Immature natural killer cell (primary cell): ENCODE data around the gene KCTD17. TPM values are rescaled to one million over a fixed set of nuclear protein-coding genes. Genes with fewer than 3 reads are reported as not detected.
A peak's percentile ranks its signal among the peaks of the same experiment; 100 is the strongest.

Experiments used
- DNase-seq, 3 donors: peaks; one replicate each; pipeline ENCODE4 v3.0.0; 2022; ENCODE audit warnings: mixed read lengths in 1 of 3
- H3K27ac Mint-ChIP-seq, 6 donors: one replicate each; pipeline ENCODE4 v1.8.0; 2020; ENCODE audit warnings: mixed read lengths in 6 of 6, mild to moderate bottlenecking in 5 of 6, inconsistent platforms in 4 of 6, moderate library complexity in 3 of 6
- H3K27me3 Mint-ChIP-seq, 3 donors: one replicate each; pipeline ENCODE4 v1.8.0; 2020 to 2021; ENCODE audit warnings: low read depth in 3 of 3, mild to moderate bottlenecking in 3 of 3, mixed read lengths in 3 of 3, moderate library complexity in 3 of 3, inconsistent platforms in 1 of 3
- H3K36me3 Mint-ChIP-seq, 3 donors: one replicate each; pipeline ENCODE4 v1.8.0; 2020; ENCODE audit warnings: mixed read lengths in 3 of 3, inconsistent platforms in 2 of 3, mild to moderate bottlenecking in 2 of 3
- H3K4me1 Mint-ChIP-seq, 2 donors: one replicate each; pipeline ENCODE4 v1.8.0; 2020; ENCODE audit warnings: inconsistent platforms in 2 of 2, mild to moderate bottlenecking in 2 of 2, mixed read lengths in 2 of 2, moderate library complexity in 1 of 2
- H3K4me3 Mint-ChIP-seq, 5 donors: one replicate each; pipeline ENCODE4 v1.8.0; 2020; ENCODE audit warnings: mild to moderate bottlenecking in 5 of 5, mixed read lengths in 5 of 5, inconsistent platforms in 3 of 5, moderate library complexity in 3 of 5
- H3K9me3 Mint-ChIP-seq, 6 donors: one replicate each; pipeline ENCODE4 v1.8.0; 2020; ENCODE audit warnings: mild to moderate bottlenecking in 6 of 6, mixed read lengths in 6 of 6, inconsistent platforms in 4 of 6, moderate library complexity in 3 of 6
- polyA plus RNA-seq, 3 donors: library from polyadenylated mRNA; unstranded; fragments of 300-500 nt; fragmentation: Illumina TruSeq; gene quantifications; one replicate each; pipeline ENCODE4 v1.2.3, GENCODE V29; 2021

KCTD17 gene, protein sequence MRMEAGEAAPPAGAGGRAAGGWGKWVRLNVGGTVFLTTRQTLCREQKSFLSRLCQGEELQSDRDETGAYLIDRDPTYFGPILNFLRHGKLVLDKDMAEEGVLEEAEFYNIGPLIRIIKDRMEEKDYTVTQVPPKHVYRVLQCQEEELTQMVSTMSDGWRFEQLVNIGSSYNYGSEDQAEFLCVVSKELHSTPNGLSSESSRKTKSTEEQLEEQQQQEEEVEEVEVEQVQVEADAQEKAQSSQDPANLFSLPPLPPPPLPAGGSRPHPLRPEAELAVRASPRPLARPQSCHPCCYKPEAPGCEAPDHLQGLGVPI
- polyA plus RNA-seq = 10 to 100 TPM; 10.7 to 16.1 (median 14.3) TPM

DNA sequence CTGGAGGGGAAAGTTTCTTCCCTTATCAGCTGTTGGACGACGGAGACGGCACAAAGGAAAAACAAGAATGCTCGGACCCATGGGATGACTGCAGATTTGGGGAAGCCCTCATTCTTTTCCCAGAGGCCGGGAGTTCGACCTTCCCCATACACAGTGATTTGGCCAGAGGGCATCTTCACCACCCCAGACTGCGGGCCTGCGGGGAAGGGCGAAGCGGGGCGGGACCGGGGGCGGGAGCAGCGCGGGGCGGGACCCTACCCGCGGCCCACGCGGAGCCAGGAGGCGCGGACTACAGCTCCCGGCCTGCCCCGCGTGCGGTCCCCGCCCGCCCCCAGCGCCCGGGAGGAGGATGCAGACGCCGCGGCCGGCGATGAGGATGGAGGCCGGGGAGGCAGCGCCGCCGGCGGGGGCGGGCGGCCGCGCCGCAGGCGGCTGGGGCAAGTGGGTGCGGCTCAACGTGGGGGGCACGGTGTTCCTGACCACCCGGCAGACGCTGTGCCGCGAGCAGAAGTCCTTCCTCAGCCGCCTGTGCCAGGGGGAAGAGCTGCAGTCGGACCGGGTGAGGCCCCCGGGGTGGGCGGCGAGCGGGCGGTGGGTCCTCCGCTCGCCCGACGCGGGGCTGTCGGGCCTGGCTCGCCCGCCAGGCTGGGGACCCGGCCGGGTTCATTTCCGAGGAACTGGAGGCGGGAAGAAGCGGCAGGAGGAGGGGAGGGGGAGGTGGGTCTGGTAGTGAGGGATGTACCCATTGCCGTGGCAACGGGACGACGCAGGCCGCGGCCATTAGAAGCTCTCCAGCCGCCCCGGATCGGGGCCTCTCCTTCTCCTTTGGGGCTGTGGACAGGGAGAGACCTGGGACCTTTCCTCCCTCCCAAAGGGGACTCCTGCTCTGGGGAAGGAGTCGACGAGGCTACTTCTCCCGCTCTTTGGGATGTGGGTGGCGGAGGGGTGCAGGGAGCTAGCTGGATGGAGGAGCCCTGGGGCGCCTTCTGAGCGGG lies at the start of gene KCTD17:
Gene KCTD17 (plus strand): TSS at position 352 of the 995 bp plus-strand sequence. CDS start 19 bp downstream, at position 371.
- Mint-ChIP-seq H3K27ac (peak within 1 kb of the TSS; percentile 52 to 85 (median 76)), H3K9me3 (no peaks in the 10 kb centered on the region), H3K27me3 (peaks cover 0 to 7% (median 4%) of the 10 kb centered on the region in 3 donors), H3K36me3 (peaks cover 0 to 11% (median 0%) of the 10 kb centered on the region in 3 donors), H3K4me1 (peaks cover 16 to 17% of the 10 kb centered on the region in 2 donors), H3K4me3 (peak within 1 kb of the TSS; percentile 79 to 90 (median 87))
- DNase-seq = peak; percentile 64 to 70 (median 68)

DNA sequence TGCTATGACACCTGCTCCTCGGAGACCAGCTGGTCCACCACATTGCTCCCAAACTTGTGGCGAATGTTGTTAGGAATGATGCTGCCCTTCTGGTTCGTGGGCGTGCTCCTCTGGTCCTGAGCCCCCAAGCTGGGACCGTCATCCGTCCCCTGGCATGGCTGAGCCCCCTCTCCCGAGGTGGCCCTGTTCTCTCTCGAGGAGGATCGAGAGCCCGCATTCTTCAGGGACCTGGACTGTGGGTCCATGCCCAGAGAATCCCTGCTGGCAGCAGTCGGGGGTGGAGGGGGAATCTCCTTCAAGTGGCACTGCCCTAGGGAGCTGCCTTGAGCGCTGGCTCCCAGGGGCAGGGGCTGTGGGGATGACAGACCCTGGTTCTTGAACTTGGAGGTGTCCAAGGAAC lies 49.7 kb upstream of the KCTD17 start:
- no peak for DNase-seq
- H3K4me3 Mint-ChIP-seq = no peak overlapping the region

DNA sequence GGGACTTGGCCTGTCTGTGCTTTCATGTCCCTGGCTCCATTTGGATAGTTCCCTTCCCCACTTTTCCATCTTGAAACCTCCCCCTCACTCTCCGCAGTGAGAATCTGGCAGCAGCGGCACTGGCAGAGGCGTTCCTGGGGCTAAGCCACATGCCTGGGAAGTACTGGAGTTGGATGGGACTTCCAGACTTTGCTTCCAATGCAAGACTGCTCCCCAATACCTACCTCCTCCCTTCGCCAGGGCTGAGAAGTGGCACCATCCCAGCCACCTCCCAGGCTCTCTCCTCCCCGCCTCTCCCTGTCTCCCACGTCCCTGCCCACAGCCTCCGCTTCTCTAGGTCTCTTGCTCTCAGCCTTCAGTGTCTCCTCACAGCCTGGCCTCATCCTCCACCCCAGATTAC lies 48.9 kb upstream of the KCTD17 start:
- Mint-ChIP-seq H3K36me3 (peaks cover 0 to 5% (median 0%) of the 10 kb centered on the region in 3 donors), H3K4me1 (no peaks in the 10 kb centered on the region), H3K4me3 (no peak overlapping the region), H3K27ac (no peak overlapping the region), H3K9me3 (no peaks in the 10 kb centered on the region), H3K27me3 (peaks cover 1 to 6% (median 3%) of the 10 kb centered on the region in 3 donors)
- no peak for DNase-seq

More for the DNA sequence above, 49.7 kb upstream of the KCTD17 start:
- peaks cover 0 to 5% (median 0%) of the 10 kb centered on the region in 3 donors for H3K36me3 Mint-ChIP-seq
- H3K27ac Mint-ChIP-seq = no peak overlapping the region
- no peaks in the 10 kb centered on the region for H3K4me1 Mint-ChIP-seq
- H3K27me3 Mint-ChIP-seq = peaks cover 1 to 6% (median 3%) of the 10 kb centered on the region in 3 donors
- H3K9me3 Mint-ChIP-seq = no peaks in the 10 kb centered on the region

DNA sequence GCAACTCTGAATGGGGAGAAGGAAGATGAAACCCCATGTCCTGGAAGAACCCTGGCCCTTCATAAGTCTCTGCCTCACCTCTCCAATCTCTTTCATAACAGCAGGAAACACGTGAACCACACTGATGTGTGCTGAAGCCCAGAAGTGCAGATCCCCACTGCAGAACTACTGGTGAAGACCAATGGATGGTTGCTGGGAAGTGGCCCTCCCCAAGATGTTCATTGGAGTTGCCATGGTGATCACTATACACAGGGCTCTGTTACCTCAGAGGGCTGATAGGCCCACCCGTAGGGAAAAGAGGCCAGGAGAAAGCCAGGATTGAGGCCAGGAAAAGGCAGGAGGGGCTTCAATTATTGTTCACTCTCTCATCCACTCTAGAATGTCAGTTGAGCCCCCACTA lies 43.9 kb upstream of the KCTD17 start:
- Mint-ChIP-seq H3K27ac (no peak overlapping the region), H3K27me3 (peaks cover 3 to 4% (median 3%) of the 10 kb centered on the region in 3 donors), H3K36me3 (peaks cover 0 to 5% (median 0%) of the 10 kb centered on the region in 3 donors), H3K9me3 (no peaks in the 10 kb centered on the region), H3K4me1 (no peaks in the 10 kb centered on the region), H3K4me3 (no peak overlapping the region)
- DNase-seq = no peak

DNA sequence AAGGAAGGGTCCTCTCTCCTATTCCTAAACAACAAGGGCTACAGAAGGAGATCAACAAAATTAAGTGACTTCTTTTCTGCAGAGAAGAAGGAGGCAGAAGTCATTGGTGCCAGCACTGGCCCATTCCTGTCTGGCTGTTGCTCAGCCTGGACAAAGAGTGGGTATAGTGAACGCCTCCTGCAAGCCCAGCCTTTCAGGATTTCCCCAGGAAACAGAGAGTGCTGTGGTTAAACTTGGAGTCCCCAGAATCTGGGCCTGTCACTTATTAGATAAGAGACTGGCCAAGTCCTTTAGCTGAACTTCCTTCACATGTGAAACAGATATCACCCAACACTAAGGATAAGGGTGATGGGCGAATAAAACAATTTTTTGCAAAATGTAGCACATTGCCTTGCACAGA lies 43.2 kb upstream of the KCTD17 start:
- DNase-seq = no peak
- no peak overlapping the region for H3K4me3 Mint-ChIP-seq
- no peaks in the 10 kb centered on the region for H3K4me1 Mint-ChIP-seq
- H3K36me3 Mint-ChIP-seq = peaks cover 0 to 5% (median 0%) of the 10 kb centered on the region in 3 donors
- peaks cover 2 to 4% (median 3%) of the 10 kb centered on the region in 3 donors for H3K27me3 Mint-ChIP-seq
- no peak overlapping the region for H3K27ac Mint-ChIP-seq
- no peaks in the 10 kb centered on the region for H3K9me3 Mint-ChIP-seq

DNA sequence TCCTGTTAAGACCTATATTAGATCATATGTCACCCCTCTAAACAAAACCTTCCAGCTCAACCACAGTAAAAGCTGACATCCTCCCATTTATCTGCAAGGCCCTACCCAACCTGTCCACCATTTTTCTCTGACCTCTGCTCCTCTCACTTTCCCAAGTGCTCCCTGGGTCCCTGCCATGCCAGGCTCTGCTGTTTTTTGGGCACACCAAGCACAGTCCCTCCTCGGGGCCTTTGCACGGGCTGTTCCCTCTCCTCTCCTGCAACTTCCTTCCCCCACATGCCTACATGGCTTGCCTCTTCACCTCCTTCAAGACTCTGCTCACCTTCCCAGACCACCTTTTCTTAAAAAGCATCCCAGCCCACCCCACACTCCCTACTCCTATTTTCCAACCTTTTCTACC lies 42.1 kb upstream of the KCTD17 start:
- H3K36me3 Mint-ChIP-seq = peaks cover 0 to 5% (median 0%) of the 10 kb centered on the region in 3 donors
- no peaks in the 10 kb centered on the region for H3K9me3 Mint-ChIP-seq
- H3K27ac Mint-ChIP-seq = no peak overlapping the region
- H3K4me3 Mint-ChIP-seq = no peak overlapping the region
- H3K4me1 Mint-ChIP-seq = no peaks in the 10 kb centered on the region
- no peak for DNase-seq
- H3K27me3 Mint-ChIP-seq = peaks cover 0 to 3% (median 0%) of the 10 kb centered on the region in 3 donors

DNA sequence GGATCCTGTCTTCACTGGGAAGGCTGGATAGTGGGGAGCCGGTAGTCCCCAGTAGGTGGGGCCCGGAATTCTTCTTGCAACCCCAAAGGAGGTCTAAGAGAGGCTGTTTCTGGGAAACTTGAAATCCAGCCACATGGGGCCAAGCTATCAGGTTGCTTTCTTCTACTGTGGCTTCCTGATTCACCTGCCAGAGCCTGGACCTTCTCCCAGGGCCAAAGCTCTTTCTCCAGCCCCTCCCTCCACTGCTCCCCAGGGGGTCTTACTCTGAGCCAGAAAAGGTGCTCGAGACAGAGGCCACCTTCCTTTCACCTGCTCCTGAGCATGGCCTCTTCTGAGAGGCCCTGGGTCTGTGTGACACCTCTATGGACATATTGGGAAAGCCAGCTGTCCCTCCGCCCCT lies 41.4 kb upstream of the KCTD17 start:
- DNase-seq = no peak
- H3K36me3 Mint-ChIP-seq = peaks cover 0 to 5% (median 0%) of the 10 kb centered on the region in 3 donors
- no peaks in the 10 kb centered on the region for H3K4me1 Mint-ChIP-seq
- H3K9me3 Mint-ChIP-seq = no peaks in the 10 kb centered on the region
- H3K27me3 Mint-ChIP-seq = peaks cover 0 to 3% (median 0%) of the 10 kb centered on the region in 3 donors
- no peak overlapping the region for H3K27ac Mint-ChIP-seq
- no peak overlapping the region for H3K4me3 Mint-ChIP-seq

DNA sequence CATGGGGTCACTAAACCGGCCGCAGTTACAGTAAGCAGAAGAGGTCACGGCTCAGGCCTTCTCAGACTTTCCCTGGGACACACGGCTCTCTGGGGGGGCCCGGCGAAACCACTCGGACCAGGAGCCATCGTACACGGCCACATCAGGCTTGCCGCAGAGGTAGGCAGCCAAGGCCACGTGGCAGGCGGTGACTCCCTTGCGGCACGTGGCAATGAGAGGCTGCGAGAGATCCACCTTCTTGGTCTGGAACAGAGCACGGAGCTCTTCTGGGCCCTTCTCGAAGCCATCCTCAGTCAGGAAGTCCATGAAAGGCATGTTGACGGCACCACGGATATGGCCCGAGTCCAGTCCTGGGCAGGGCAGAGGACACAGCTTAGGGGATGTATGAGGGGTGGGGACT lies 40.6 kb upstream of the KCTD17 start:
- H3K4me1 Mint-ChIP-seq = no peaks in the 10 kb centered on the region
- no peak overlapping the region for H3K4me3 Mint-ChIP-seq
- peaks cover 0 to under 1% (median 0%) of the 10 kb centered on the region in 3 donors for H3K36me3 Mint-ChIP-seq
- no peak overlapping the region for H3K27ac Mint-ChIP-seq
- H3K9me3 Mint-ChIP-seq = no peaks in the 10 kb centered on the region
- DNase-seq = no peak
- H3K27me3 Mint-ChIP-seq = peaks cover 0 to 3% (median 0%) of the 10 kb centered on the region in 3 donors

DNA sequence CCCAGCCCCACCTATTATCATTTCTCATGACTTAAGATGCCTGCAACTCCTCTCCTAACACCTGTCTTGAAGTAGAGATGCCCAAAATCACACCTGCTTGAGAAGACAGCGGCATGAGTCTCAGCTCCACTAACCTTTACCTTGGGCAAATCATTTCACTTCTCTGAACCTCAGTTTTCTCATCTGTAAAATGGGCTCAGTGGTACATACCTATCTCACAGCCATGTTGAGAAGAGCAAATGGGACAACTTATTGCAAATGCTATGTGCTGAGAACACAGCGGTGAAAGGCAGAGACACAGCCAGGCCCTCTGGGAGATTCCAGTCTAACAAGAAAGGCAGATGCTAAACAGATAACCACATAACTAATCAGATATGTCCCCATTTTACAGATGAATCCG lies 40.1 kb upstream of the KCTD17 start:
- Mint-ChIP-seq H3K27me3 (peaks cover 0 to 3% (median 0%) of the 10 kb centered on the region in 3 donors), H3K36me3 (no peaks in the 10 kb centered on the region), H3K9me3 (no peaks in the 10 kb centered on the region), H3K27ac (no peak overlapping the region), H3K4me1 (no peaks in the 10 kb centered on the region), H3K4me3 (no peak overlapping the region)
- DNase-seq = no peak

DNA sequence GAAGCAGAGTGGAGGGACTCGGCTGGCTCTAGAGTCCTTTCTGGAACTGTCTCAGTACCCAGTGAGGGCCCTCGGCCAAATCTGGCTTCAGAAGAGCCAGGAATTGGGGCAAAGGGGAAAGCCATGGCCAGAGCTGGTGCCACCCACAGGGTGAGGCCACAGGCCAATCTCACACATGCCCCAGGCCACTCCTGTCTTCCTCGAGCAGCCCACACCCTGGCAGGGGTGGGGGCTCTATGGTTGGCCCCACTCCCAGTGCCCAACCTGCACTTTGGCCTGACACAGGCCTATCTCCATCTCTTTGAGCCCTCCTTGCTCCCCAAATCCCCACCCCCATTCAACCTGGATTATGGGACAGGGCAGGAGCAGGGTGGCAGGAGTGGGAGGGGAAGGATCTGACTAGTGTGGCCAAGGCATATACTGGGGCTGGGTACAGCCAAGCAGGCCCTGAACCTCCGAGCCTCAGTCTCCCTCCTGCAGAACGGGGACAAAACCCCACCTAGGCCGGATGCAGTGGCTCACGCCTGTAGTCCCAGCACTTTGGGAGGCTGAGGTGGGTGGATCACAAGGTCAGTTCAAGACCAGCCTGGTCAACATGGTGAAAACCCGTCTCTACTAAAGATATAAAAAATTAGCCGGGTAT lies 39.2 kb upstream of the KCTD17 start:
- H3K4me1 Mint-ChIP-seq = peaks cover 0 to 2% of the 10 kb centered on the region in 2 donors
- no peaks in the 10 kb centered on the region for H3K9me3 Mint-ChIP-seq
- DNase-seq = no peak
- H3K4me3 Mint-ChIP-seq = no peak overlapping the region
- no peak overlapping the region for H3K27ac Mint-ChIP-seq
- peaks cover 0 to 2% (median 0%) of the 10 kb centered on the region in 3 donors for H3K27me3 Mint-ChIP-seq
- no peaks in the 10 kb centered on the region for H3K36me3 Mint-ChIP-seq

DNA sequence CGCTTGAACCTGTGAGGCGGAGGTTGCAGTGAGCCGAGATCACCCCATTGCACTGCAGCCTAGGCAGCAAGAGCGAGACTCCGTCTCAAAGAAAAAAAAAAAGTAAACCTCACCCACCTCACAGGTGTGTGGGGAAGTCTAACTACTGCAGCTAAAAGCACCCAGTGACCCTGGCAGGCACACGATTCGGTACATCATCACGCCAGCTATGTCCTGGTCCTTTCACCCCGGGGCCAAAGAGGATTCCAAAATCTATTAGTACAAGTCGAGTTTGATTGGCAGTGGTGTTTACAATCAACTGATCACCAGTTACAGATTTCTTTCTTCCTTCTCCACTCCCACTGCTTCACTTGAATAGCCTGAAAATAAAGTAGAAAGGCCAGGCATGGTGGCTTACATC lies 38.6 kb upstream of the KCTD17 start:
- no peaks in the 10 kb centered on the region for H3K36me3 Mint-ChIP-seq
- no peak for DNase-seq
- H3K4me1 Mint-ChIP-seq = peaks cover 0 to 2% of the 10 kb centered on the region in 2 donors
- H3K27ac Mint-ChIP-seq = no peak overlapping the region
- H3K4me3 Mint-ChIP-seq = no peak overlapping the region
- peaks cover 0 to 2% (median 0%) of the 10 kb centered on the region in 3 donors for H3K27me3 Mint-ChIP-seq
- H3K9me3 Mint-ChIP-seq = no peaks in the 10 kb centered on the region

DNA sequence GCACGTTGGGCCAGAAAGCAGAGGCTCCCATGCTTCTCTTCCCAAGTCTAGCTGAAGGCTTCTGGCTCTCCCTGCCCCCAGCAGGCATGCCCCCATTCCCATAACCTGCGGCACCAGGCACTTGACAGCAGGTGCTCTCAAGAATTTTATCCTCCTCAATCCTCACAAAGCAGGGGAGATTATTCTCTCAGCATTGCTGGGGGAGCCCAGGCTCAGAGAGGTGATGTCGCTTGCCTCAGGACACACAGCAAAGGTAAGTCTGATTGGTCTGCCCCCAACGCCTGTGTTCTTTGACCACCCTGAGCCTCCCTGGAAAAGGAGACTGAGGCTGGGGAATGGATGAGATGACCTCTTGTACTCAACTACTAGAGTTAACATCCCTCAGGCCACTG lies 37.1 kb upstream of the KCTD17 start:
- no peaks in the 10 kb centered on the region for H3K9me3 Mint-ChIP-seq
- no peak overlapping the region for H3K27ac Mint-ChIP-seq
- H3K27me3 Mint-ChIP-seq = peaks cover 0 to 2% (median 0%) of the 10 kb centered on the region in 3 donors
- peaks cover 0 to 6% of the 10 kb centered on the region in 2 donors for H3K4me1 Mint-ChIP-seq
- no peak overlapping the region for H3K4me3 Mint-ChIP-seq
- DNase-seq = no peak
- H3K36me3 Mint-ChIP-seq = no peaks in the 10 kb centered on the region

DNA sequence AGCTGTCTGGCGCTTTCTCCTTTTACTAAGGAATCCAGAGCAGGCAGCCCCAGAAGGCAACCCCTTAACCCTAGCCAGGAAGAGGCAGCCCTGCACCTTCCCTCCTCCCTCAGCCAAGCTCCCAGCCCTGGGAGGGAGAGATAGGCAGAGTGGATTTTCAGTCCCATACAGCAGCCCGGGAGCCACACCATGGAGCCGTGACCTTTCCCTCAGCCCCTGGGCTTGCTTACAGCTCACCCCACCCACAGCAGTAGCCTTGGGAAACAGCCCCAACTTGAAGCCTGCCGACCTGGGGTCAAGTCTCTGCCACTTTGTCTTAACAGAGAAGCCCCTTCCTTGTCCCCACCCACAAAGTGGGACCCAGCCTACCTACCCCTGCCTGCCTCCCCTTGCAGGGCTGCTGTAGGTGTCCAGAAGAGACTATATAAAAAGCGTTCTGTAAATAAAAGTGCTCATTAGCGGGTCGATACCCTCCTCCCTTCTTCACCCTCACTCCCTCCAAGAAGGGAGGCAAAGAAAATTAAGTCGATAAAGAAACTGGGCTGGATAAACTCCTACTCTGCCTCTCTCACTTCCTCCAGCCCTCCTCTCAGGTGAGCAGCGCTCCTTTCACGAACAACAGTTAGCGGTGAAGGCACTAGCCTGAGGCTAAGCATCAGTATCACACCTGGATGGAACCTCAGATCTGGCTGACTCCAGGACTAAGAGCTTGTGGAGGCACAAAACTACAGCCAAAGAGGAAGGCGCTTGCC lies 36.5 kb upstream of the KCTD17 start:
- Mint-ChIP-seq H3K27ac (no peak overlapping the region), H3K9me3 (no peaks in the 10 kb centered on the region), H3K27me3 (peaks cover 0 to 2% (median 0%) of the 10 kb centered on the region in 3 donors), H3K4me1 (peaks cover 2 to 9% of the 10 kb centered on the region in 2 donors), H3K36me3 (no peaks in the 10 kb centered on the region), H3K4me3 (no peak overlapping the region)
- DNase-seq = no peak
